ENCODE data around the gene DCC. TPM values are rescaled to one million over a fixed set of nuclear protein-coding genes. Genes with fewer than 3 reads are reported as not detected.

DCC gene
- total RNA-seq, 1 experiment from 2014 or later = not detected

GRCh38 chr18:52897611-52898484, 557.9 kb downstream of the DCC start:
- no peak for DNase-seq (ENCODE audit: low read depth)
- in situ Hi-C loops (cut with HindIII; ENCODE audit: low pct_unique_long_range_greater_than_20kb, low sequenced_read_pairs) = no loop called here

- DNase-seq (ENCODE audit: low read depth) = no peak
- in situ Hi-C loops (cut with HindIII; ENCODE audit: low pct_unique_long_range_greater_than_20kb, low sequenced_read_pairs) = no loop called here
These were observed 558.6 kb downstream of the DCC start for GRCh38 chr18:52898485-52899058.

GRCh38 chr18:52902188-52902587, 562.2 kb downstream of the DCC start:
- in situ Hi-C loops (cut with HindIII; ENCODE audit: low pct_unique_long_range_greater_than_20kb, low sequenced_read_pairs) = no loop called here
- no peak for DNase-seq (ENCODE audit: low read depth)

GRCh38 chr18:52903857-52904256, 563.9 kb downstream of the DCC start:
- peak; percentile 14 for DNase-seq (ENCODE audit: low read depth)
- in situ Hi-C loops (cut with HindIII; ENCODE audit: low pct_unique_long_range_greater_than_20kb, low sequenced_read_pairs) = no loop called here

- DNase-seq (ENCODE audit: low read depth) = no peak
- in situ Hi-C loops (cut with HindIII; ENCODE audit: low pct_unique_long_range_greater_than_20kb, low sequenced_read_pairs) = no loop called here
These were observed 567.7 kb downstream of the DCC start for GRCh38 chr18:52907543-52908308.

- in situ Hi-C loops (cut with HindIII; ENCODE audit: low pct_unique_long_range_greater_than_20kb, low sequenced_read_pairs) = no loop called here
These were observed 574.2 kb downstream of the DCC start for GRCh38 chr18:52914148-52914547.

GRCh38 chr18:52920665-52921064, 580.7 kb downstream of the DCC start:
- in situ Hi-C loops (cut with HindIII; ENCODE audit: low pct_unique_long_range_greater_than_20kb, low sequenced_read_pairs) = no loop called here
- DNase-seq (ENCODE audit: low read depth) = no peak

More at GRCh38 chr18:52914148-52914547, 574.2 kb downstream of the DCC start:
- DNase-seq (ENCODE audit: low read depth) = no peak

- in situ Hi-C loops (cut with HindIII; ENCODE audit: low pct_unique_long_range_greater_than_20kb, low sequenced_read_pairs) = no loop called here
These were observed 593.4 kb downstream of the DCC start for GRCh38 chr18:52933356-52933755.

GRCh38 chr18:52936931-52937330, 596.9 kb downstream of the DCC start:
- in situ Hi-C loops (cut with HindIII; ENCODE audit: low pct_unique_long_range_greater_than_20kb, low sequenced_read_pairs) = no loop called here
- DNase-seq (ENCODE audit: low read depth) = no peak

More at GRCh38 chr18:52933356-52933755, 593.4 kb downstream of the DCC start:
- no peak for DNase-seq (ENCODE audit: low read depth)

GRCh38 chr18:52937840-52938239, 597.8 kb downstream of the DCC start:
- in situ Hi-C loops (cut with HindIII; ENCODE audit: low pct_unique_long_range_greater_than_20kb, low sequenced_read_pairs) = no loop called here
- DNase-seq (ENCODE audit: low read depth) = no peak

- in situ Hi-C loops (cut with HindIII; ENCODE audit: low pct_unique_long_range_greater_than_20kb, low sequenced_read_pairs) = no loop called here
- no peak for DNase-seq (ENCODE audit: low read depth)
These were observed 605.6 kb downstream of the DCC start for GRCh38 chr18:52945552-52945951.

GRCh38 chr18:52948868-52949444, 609.0 kb downstream of the DCC start:
- in situ Hi-C loops (cut with HindIII; ENCODE audit: low pct_unique_long_range_greater_than_20kb, low sequenced_read_pairs) = no loop called here
- DNase-seq (ENCODE audit: low read depth) = no peak

GRCh38 chr18:52950155-52950554, 610.2 kb downstream of the DCC start:
- DNase-seq (ENCODE audit: low read depth) = no peak
- in situ Hi-C loops (cut with HindIII; ENCODE audit: low pct_unique_long_range_greater_than_20kb, low sequenced_read_pairs) = no loop called here

- in situ Hi-C loops (cut with HindIII; ENCODE audit: low pct_unique_long_range_greater_than_20kb, low sequenced_read_pairs) = no loop called here
These were observed 613.4 kb downstream of the DCC start for GRCh38 chr18:52953387-52953786.

GRCh38 chr18:52963481-52963880, 623.5 kb downstream of the DCC start:
- in situ Hi-C loops (cut with HindIII; ENCODE audit: low pct_unique_long_range_greater_than_20kb, low sequenced_read_pairs) = no loop called here
- DNase-seq (ENCODE audit: low read depth) = no peak

More at GRCh38 chr18:52953387-52953786, 613.4 kb downstream of the DCC start:
- no peak for DNase-seq (ENCODE audit: low read depth)

- in situ Hi-C loops (cut with HindIII; ENCODE audit: low pct_unique_long_range_greater_than_20kb, low sequenced_read_pairs) = no loop called here
These were observed 630.7 kb downstream of the DCC start for GRCh38 chr18:52970686-52971085.

GRCh38 chr18:52971097-52971496, 631.1 kb downstream of the DCC start:
- DNase-seq (ENCODE audit: low read depth) = no peak
- in situ Hi-C loops (cut with HindIII; ENCODE audit: low pct_unique_long_range_greater_than_20kb, low sequenced_read_pairs) = no loop called here

More at GRCh38 chr18:52970686-52971085, 630.7 kb downstream of the DCC start:
- no peak for DNase-seq (ENCODE audit: low read depth)

GRCh38 chr18:52979892-52980291, 639.9 kb downstream of the DCC start:
- in situ Hi-C loops (cut with HindIII; ENCODE audit: low pct_unique_long_range_greater_than_20kb, low sequenced_read_pairs) = no loop called here
- no peak for DNase-seq (ENCODE audit: low read depth)

GRCh38 chr18:52991246-52991645, 651.2 kb downstream of the DCC start:
- no peak for DNase-seq (ENCODE audit: low read depth)
- in situ Hi-C loops (cut with HindIII; ENCODE audit: low pct_unique_long_range_greater_than_20kb, low sequenced_read_pairs) = no loop called here
